NCI-H748 treated with DMSO at 0.1 percent for 48 hours (cell line): ENCODE data around the gene FAM171A1.
A peak's percentile ranks its signal among the peaks of the same experiment; 100 is the strongest.
"Not testable (repeated sequence)": the region's sequence is repeated elsewhere in the genome, so short reads cannot be mapped to it uniquely, and the experiment has no call there.

Experiments
- DNase-seq: peaks from one replicate; lab custom pipeline; 2025; lab: John Stamatoyannopoulos, UW

The FAM171A1 gene

DNA sequence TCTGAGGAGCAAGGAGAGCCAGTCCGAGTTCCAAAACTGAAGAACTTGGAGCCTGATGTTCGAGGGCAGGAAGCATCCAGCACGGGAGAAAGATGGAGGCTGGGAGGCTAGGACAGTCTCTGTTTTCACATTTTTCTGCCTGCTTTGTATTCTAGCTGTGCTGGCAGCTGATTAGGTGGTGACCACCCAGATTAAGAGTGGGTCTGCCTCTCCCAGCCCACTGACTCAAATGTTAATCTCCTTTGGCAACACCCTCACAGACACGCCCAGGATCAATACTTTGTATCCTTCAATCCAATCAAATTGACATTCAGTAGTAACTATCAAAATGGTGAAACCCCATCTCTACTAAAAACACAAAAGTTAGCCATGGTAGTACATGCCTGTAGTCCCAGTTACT is 163.7 kb downstream of the FAM171A1 start:
- not testable (repeated sequence) for DNase-seq

DNA sequence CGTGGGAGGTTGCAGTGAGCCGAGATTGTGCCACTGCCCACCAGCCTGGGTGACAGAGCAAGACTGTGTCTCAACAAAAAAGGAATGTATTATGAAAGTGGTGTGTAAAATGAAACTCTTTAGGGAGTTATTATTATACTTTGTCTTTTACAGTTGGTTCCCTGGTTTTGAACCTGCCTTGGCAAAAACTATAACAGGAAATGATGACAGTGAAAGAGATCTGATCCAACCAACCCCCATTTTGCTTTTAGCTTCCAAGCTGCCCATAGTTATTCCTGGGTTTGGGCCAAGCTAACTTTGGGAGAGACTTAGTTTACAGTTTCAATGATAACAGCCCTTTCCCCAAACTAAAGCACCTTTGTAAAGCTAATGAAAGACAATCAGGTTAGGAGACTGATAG is 168.4 kb downstream of the FAM171A1 start:
- no peak for DNase-seq

DNA sequence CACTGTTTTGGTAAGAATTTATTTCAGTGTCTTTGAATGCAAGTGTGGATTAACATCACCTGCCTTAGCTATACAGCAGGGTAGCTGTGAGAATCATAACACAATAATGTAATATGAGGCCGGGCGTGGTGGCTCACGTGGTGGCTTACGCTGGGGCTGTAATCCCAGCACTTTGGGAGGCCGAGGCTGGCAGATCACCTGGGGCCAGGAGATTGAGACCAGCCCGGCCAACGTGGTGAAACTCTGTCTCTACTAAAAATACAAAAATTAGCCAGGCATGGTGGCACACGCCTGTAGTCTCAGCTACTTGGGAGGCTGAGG is 168.8 kb downstream of the FAM171A1 start:
- DNase-seq, result not testable (repeated sequence)

DNA sequence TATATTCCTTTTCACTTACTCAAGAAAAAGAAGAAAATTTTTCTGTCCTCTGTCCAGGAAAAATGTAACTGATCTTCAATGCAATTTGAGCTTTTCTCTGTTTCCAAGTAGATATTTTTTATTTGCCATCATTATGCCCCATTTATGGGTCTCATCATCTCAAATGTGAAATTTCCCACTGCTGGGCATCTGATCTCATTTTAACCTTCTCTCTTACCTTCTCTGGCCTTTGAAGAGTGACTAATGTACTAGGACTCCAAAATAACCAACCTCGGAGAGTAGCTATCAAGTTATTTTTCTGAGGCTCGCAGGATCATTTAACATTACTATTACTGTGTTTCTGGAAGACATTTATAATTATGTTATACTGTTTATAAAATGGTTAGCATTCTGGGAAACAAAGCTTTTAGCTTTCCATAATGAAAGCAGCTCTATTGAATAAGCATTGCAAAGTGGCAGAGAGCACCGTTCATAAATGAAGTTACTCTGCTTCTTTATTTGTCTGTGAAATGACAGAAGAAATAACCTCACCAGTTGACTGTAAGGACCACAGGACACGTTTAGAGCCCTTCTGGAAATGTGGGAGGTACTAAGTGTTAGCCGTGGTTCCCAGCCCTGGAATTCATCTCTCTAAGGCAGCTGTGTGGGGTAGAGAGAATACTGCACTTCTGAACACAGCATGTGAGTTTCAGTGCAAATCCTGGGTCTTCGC is 169.3 kb downstream of the FAM171A1 start:
- no peak for DNase-seq

DNA sequence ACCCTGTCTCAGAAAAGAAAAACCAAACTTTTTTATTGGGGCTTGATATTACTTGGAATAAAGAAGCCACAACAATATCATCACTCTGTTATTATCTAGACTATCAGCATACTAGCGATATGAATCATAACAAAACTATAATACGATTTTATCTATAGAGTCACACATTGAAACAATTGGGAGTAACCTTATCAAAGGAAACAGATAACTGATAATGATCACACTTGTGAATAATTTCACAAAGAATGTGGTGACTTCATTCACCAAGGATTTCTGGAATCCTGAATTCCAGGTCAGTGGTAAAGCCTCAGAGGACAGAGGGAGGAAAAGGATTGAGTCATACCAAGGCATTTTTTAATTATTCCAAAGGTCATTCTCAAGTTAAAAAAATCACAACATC is 170.5 kb downstream of the FAM171A1 start:
- no peak for DNase-seq

DNA sequence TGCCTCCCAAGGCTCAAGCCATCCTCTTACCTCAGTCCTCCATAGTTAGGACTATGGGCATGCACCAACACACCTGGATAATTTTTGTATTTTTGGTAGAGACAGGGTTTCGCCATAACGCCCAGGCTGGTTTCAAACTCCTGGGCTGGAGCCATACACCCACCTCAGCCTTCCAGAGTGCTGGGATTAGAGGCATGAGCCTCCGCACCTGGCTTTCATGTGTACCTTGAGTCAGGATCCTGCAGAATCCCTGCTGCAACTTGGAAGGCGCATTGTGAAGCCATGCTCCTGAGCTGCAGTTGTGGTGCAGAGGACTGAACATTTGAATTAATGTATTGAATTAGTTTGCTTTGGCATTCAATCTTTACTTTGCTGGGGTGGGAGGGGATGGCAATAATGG is 173.2 kb downstream of the FAM171A1 start:
- DNase-seq, result no peak

DNA sequence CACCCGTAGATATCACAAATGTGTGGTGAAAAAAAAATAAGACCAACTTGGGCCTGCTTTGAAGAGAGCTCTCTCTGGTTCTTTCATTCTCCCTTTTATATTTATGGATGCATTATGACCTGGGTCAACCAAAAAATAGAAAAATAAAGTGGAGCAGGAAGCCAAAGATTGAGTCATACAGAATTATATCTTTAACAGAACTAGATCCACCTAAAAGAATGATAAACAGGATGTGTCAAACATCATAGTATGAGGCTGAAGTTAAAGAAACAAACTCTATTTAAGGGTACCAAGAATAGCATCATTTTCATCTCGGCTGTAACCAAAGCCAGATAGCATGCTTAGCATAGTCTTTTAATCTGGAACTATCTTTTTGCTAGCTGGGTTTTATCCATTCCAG is 173.8 kb downstream of the FAM171A1 start:
- DNase-seq, result no peak

DNA sequence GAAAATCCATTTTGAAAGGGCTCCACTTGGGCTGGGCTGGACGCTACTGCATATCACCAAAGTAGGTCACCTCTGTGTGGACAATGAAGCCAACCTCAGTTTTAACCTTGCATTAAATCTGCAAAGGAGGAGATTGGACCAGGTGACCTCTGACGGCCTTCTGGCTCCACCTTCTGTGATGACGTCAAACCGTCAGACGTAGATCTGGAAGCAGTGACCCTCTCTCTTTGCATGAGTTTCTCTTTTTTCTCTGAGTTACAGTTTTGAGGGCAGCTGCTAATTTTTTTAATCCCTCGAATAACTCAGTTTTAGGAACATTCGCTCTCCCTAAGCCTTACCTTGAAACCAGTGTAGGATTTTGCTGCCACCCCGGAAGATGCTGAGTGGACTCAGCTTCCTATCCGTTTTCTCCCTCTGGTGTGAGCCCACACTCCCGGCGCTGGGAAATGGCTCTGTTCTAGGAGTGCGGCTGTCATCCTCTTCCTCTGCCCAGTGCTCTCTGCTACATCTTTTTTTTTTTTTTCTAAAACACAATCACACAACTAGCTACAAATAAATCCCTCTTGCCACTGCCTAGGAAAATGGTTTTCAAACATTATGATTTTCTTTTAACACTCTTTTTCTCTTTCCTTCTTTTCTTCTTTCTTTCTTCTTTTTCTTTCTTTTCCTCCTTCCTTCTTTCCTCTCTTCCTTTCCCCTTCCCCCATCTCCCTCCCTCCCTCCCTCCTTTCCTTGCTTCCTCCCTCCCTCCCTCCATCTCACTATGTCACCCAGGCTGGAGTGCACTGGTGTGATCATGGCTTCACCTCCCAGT is 174.9 kb downstream of the FAM171A1 start:
- DNase-seq, result no peak

DNA sequence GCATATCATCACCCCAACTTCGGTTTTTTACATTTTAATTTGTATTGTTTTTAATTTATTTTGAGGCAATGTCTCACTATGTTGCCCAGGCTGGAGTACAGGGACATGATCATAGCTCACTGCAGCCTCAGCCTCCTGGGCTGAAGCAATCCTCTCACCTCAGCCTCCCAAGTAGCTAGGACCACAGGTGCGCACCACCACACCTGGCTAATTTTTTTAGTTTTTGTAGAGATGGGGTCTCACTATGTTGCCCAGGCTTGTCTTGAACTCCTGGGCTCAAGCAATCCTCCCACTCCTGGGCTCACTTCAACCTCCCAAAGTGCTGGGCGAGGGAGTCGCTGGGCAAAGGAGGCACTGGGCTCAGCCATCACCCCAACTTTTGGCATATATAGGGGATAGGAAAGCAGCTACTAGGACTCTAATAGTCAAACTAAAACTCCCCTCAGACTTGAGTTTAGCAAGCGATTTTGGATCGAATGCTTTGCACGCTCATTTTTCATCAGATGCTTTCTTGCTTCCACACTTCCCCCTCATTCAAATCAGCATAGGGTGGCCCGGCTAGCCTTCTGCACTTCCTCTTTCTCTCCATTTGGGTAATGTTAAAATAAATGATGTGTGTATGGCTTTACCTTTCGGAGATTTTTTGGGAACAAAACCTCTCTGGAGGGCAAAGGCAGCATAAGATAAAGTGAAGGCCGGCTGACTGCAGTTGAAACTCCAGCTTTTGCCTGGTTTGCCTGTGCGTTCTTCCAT is 181.8 kb downstream of the FAM171A1 start:
- no peak for DNase-seq

DNA sequence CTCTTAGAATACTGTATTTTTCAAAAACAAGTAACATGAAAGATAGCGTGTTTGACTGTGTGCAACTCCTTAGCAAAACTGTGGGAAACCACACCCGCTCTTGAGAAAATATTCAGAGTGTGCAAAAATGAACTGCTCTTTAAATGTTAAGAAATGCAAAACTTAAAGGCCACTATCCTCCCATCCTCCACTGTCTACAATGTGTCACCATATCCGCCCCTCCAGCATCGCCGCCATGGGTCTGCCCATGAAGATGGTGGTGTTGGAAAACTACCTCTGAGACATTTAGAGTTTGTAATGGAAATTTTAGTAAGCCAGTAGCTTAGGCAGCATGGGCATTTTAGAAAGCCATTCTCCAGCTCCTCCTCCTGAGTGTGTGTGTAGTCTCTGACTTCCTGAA is 182.5 kb downstream of the FAM171A1 start:
- no peak for DNase-seq

DNA sequence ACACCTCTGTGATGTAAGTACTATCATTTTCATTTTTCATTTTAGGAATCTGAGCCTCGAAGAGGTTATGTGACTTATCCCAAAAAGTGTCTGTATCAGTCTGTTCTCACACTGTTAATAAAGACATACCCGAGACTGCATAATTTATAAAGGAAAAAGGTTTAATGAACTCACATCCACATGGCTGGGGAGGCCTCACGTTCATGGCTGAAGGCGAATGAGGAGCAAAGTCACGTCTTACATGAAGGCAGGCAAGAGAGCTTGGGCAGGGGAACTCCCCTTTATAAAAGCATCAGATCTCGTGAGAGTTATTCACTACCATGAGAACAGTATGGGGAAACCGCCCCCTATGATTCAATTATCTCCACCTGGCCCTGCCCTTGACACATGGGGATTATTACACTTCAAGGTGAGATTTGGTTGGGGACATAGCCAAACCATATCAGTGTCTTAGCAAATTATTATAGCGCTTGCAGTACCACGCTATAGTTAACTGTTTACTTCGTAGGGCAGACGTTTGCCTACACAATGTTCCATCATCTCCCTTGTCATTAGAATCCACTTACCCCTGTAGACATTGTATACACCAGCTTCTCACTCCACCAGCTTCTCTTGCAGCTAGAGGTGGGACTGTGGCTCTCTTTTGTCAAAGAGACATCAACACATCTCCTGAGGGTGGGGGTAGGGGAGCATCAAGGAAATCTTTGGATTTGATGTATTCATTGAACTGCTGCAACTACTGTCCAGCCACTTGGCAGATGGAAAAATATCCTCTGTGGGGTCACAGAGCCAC is 187.2 kb downstream of the FAM171A1 start:
- DNase-seq, result no peak

DNA sequence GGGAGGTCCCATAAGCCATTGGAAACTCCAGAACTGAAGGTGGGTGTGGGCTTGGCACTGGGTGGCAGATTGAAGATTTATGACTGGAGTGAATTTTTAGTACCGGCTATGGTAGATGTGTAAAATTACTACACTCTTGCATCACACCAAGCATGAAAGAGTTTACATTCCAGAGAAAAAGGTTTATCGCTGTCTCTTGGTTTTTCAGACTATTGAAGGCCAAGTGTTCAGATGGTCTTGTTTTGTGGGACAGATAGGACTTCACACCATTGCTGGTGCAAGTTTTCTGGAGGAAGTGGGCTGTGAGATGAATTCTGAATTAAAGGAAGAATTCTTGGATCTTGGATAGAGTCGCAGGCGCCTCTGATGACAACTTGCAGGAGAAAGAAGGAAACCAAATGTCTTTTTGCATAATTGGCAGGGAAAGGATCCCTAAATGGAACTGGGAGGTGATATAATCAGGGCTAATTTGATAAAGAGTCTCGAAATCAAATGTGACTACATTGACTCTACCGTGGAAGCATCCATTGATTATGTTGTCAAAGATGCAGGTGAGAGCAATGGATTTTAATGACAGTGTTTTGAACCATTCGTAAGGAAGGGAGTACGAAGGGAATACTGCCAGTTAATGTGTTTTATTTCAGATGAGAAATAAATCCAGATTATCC is 188.4 kb downstream of the FAM171A1 start:
- no peak for DNase-seq

DNA sequence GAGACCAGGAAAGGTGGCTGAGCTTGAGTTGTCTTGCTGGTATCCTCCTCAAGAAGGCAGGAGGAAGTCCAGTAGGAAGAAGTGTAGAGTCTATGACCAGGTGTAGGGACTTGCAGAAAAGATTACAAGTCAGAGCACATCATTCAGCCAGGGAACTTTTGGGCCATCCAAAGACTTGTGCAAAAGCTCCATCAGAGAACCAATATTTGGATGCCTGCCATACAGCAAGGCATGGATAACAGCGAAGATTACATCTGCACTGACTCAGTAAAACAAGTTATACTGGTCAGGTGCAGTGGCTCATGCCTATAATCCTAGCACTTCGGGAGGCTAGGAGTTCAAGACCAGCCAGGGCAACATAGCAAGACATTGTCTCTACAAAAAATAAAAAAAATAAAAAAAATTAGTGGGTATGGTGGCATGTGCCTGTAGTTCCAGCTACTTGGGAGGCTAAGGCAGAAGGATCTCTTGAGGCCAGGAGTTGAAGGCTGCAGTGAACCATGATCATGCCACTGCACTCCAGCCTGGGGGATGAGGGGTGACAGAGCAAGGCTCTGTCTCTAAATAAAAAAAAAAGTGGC is 189.4 kb downstream of the FAM171A1 start:
- DNase-seq, result no peak

DNA sequence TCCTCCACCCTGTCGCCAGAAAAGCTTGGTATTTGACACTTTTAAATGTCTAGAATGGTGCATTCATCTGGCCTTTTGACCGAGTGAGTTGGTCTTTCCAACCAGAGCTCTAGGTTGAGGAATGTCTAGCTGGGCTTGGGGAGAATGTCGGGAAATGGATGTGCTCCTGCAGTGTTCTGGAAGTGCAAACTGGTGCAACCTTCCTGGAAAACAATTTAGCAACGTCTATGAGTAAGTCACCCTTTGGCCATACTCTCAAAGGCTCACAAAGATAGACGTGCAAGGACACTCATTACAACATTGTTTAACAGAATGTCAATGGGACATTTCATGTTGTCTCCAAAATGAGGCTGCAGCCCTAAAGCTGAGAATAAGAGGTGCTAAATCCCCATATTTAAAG is 190.4 kb downstream of the FAM171A1 start:
- no peak for DNase-seq

DNA sequence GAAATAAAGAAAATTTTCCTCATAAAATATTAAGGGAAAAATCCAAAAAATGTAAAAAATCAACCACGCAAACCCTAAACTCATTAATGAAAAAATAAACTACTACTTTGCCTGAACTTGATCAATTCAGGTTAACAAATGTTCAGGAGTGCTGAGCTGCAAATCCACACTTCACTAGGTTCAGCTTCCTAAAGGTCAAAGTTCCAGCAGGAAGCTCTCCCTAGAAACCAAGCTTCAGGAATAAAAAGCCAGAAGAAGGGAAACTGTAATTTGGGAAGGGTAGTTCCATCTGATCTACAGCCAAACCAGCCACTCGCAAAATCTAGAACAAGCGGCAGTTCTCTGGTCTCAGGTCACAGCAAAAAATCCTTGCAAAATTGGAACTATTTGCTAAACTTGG is 194.8 kb downstream of the FAM171A1 start:
- no peak for DNase-seq

DNA sequence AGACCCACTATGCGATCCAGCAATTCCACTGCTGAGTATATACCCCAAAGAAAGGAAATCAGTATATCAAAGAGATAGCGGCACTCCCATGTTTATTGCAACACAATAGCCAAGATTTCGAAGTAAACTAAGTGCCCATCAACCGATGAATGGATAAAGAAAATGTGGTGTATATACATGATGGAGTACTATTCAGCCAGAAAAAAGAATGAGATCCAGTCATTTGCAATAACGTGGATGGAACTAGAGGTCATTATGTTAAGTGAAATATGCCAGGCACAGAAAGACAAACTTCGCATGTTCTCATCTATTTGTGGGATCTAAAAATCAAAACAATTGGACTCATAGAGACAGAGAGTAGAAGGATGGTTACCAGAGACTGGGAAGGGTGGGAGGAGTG is 195.5 kb downstream of the FAM171A1 start:
- DNase-seq, result no peak

DNA sequence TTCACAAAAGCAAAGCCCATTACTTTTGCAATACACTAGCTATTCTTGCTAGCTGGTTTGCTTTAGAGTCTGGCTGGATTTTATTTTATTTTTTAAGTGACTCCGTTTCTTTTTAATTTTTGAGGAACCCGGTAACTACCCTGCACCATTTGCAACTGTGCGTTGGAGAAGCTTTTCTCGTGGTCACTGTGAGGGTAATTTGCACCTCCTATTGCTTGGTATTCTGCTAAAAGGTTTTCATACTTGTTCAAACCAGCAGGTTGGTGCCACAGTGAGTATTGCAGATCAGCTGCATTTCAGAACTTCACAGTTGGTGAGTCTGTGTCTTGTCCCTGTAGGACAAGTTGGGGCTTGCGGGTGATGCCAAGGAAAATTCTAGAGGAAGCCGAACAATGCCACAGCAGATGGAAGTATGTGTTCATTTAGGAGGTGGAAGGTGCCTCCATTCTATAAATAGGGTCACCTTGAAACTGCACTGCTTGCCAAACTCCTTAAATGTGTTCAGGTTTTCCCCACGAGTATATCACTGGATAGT is 198.7 kb downstream of the FAM171A1 start:
- no peak for DNase-seq

DNA sequence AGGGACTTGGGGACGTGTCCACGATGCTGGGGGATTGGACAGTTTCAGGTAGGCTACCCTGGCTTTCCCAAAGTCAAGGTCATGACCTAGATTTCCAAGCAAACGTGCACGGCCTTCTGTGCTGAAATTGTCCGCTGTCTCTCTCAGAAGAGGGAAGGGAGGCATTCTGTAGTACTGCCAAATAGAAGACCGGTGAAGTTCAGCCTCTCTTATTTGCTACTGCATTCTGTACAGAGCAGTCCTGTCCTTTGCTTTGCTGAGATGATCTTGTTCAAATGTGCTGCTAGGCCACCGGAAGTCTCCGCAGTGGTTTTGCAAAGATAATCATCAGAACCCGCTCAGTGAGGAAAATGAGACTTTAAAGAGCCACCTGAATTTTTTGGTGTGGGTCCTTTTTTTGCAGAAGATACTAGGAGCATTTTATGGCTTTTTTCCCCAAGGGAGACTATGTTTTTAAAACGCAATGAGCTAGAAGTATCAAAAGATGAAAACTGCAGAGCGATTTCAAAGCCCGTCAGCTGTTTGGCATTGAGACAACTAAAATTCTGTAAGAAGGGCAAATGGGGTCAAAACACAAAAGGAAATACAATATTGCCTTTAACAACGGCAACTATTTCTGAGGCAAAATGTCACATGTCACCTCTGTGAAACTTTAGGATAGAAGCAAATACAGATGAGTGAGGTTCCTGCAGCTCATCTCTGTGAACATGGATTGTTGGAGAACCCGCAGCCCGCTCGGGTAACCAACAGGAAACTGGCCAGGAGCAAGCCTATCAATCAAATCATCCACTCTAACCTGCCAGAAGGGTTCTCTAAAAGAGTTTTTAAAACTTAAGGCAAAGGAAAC is 201.3 kb downstream of the FAM171A1 start:
- no peak for DNase-seq

DNA sequence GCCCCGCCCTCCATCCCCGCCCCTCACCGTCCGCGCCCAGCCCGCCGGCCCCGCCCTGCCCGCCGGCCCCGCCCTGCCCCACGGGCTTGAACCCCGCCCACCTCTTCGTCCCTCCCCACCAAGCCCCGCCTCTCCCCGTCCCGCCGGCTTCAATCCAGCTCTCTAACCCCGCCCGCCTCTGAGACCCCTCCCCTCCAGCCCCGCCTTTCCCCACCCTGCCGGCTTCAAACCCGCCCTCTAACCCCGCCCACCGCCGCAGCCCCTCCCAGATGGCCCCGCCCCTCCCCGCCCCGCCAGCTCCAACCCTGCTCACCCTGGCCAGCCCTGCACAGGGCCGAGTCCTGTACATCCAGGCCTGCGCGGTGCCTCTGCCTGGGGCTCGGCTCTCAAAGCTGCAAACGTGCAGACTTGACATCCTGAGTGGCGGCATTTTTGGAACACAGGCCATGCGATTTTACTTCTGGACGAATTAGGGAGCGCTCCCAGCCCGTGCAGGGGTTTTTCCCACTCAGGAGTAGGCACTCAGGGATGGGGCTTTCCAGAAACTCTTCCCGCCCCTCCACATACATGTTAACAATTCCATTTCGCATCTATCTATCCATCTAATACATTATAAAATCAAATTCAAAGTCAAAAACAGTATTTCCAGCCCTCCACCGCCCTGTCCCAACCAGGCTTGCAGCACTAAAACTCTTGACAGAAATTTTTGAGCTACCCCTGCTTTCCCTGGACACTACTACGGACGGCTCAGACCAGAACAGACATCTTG is 202.1 kb downstream of the FAM171A1 start:
- peak; percentile 58 for DNase-seq
